CD14-positive monocyte (primary cell): Measurements from ENCODE around the gene MCOLN2. TPM values are rescaled to one million over a fixed set of nuclear protein-coding genes. Genes with fewer than 3 reads are reported as not detected.

Source experiments
- DNase-seq, 3 donors: peaks; one replicate each; pipeline ENCODE4 v3.0.0-alpha.2; 2011 to 2022
- H2AFZ ChIP-seq: 2 replicates; pipeline ENCODE4 v1.6.0; 2012; ENCODE audit warnings: mild to moderate bottlenecking, low read depth, low read length, inconsistent platforms; ENCODE audit not compliant: insufficient read depth, poor library complexity, severe bottlenecking
- H3K27ac ChIP-seq, 2 donors: 1 replicate in 1 of 2; 2 replicates in 1 of 2; pipeline ENCODE4 v1.5.1; 2012 to 2013; ENCODE audit warnings: low read length in 2 of 2, control low read depth in 1 of 2, inconsistent platforms in 1 of 2, low read depth in 1 of 2, mild to moderate bottlenecking in 1 of 2
- H3K27me3 ChIP-seq, 2 donors: one replicate each; pipeline versions ENCODE4 v1.6.0 to v1.6.1; 2011 to 2013; ENCODE audit warnings: low read length in 2 of 2; ENCODE audit not compliant: control insufficient read depth in 2 of 2, insufficient read depth in 2 of 2
- H3K36me3 ChIP-seq, 2 donors: replicated peaks in 1 of 2; 1 replicate in 1 of 2; 2 replicates in 1 of 2; pipeline versions ENCODE4 v1.5.1 to v1.6.1; 2012 to 2013; ENCODE audit warnings: low read length in 2 of 2, control low read depth in 1 of 2, inconsistent platforms in 1 of 2, mild to moderate bottlenecking in 1 of 2; ENCODE audit not compliant: insufficient read depth in 2 of 2, control insufficient read depth in 1 of 2
- H3K4me1 ChIP-seq, 2 donors: 1 replicate in 1 of 2; 2 replicates in 1 of 2; pipeline versions ENCODE4 v1.5.1 to v1.6.1; 2012 to 2013; ENCODE audit warnings: low read length in 2 of 2, control low read depth in 1 of 2, inconsistent platforms in 1 of 2, mild to moderate bottlenecking in 1 of 2, moderate library complexity in 1 of 2; ENCODE audit not compliant: insufficient read depth in 2 of 2, control insufficient read depth in 1 of 2
- H3K4me2 ChIP-seq: replicated peaks from 2 replicates; pipeline ENCODE3; 2012; ENCODE audit warnings: low read length, moderate library complexity, mild to moderate bottlenecking; ENCODE audit not compliant: poor library complexity, severe bottlenecking; ENCODE audit errors: extremely low read depth
- H3K4me3 ChIP-seq, 3 experiments: fragments of 200-600 bp in 1 of 3; sonication (generic) in 1 of 3; replicated peaks in 1 of 3; 1 replicate in 2 of 3; 2 replicates in 1 of 3; pipeline ENCODE4 v1.5.1; 2011 to 2013; ENCODE audit warnings: low read length in 3 of 3, mild to moderate bottlenecking in 3 of 3, control low read depth in 2 of 3, low read depth in 2 of 3, inconsistent platforms in 1 of 3, moderate library complexity in 1 of 3
- H3K79me2 ChIP-seq: 2 replicates; pipeline ENCODE4 v1.6.0; 2012; ENCODE audit warnings: mild to moderate bottlenecking, control low read depth, inconsistent platforms, low read length, moderate library complexity; ENCODE audit not compliant: insufficient read depth
- H3K9ac ChIP-seq: 2 replicates; pipeline ENCODE4 v1.6.0; 2017; ENCODE audit warnings: low read length, mild to moderate bottlenecking; ENCODE audit not compliant: insufficient read depth, poor library complexity, severe bottlenecking
- H3K9me3 ChIP-seq, 2 donors: replicated peaks in 1 of 2; 1 replicate in 1 of 2; 2 replicates in 1 of 2; pipeline versions ENCODE4 v1.5.1 to v1.6.1; 2012 to 2013; ENCODE audit warnings: low read length in 2 of 2, control low read depth in 1 of 2; ENCODE audit not compliant: control insufficient read depth in 1 of 2, insufficient read depth in 1 of 2
- H4K20me1 ChIP-seq: 2 replicates; pipeline ENCODE4 v1.6.0; 2012; ENCODE audit warnings: mild to moderate bottlenecking, low read length, control low read depth, moderate library complexity; ENCODE audit not compliant: insufficient read depth
- H3K27ac Mint-ChIP-seq, 7 donors: one replicate each; pipeline ENCODE4 v1.8.0; 2020; ENCODE audit warnings: mild to moderate bottlenecking in 7 of 7, mixed read lengths in 7 of 7, moderate library complexity in 6 of 7, inconsistent platforms in 2 of 7
- H3K27me3 Mint-ChIP-seq, 3 donors: one replicate each; pipeline ENCODE4 v1.8.0; 2021 to 2022; ENCODE audit warnings: low read depth in 3 of 3, mild to moderate bottlenecking in 3 of 3, mixed read lengths in 3 of 3, moderate library complexity in 3 of 3, inconsistent platforms in 1 of 3
- H3K36me3 Mint-ChIP-seq, 2 donors: one replicate each; pipeline ENCODE4 v1.8.0; 2020; ENCODE audit warnings: mixed read lengths in 2 of 2, inconsistent platforms in 1 of 2, mild to moderate bottlenecking in 1 of 2
- H3K4me1 Mint-ChIP-seq: one replicate; pipeline ENCODE4 v1.8.0; 2020; ENCODE audit warnings: mild to moderate bottlenecking, mixed read lengths
- H3K4me3 Mint-ChIP-seq, 2 donors: one replicate each; pipeline ENCODE4 v1.8.0; 2020; ENCODE audit warnings: mild to moderate bottlenecking in 2 of 2, mixed read lengths in 2 of 2, moderate library complexity in 1 of 2
- H3K9me3 Mint-ChIP-seq, 7 donors: one replicate each; pipeline ENCODE4 v1.8.0; 2020 to 2022; ENCODE audit warnings: mixed read lengths in 7 of 7, mild to moderate bottlenecking in 6 of 7, moderate library complexity in 6 of 7, inconsistent platforms in 2 of 7
- WGBS: methylation state at CpG from one replicate; pipeline ENCODE4 v1.1.5; 2013; ENCODE audit warnings: missing lambda C conversion rate; ENCODE audit not compliant: insufficient coverage; 5-methylcytosine and 5-hydroxymethylcytosine counted together
- intact Hi-C, 2 donors: fragments of 100-400 bp; cut with micrococcal nuclease; formaldehyde crosslinking; loops; one replicate each; pipeline versions ENCODE4 v1.15.0 to v1.15.1; 2023
- polyA plus RNA-seq, 3 donors: library from polyadenylated mRNA; depleted of rRNA in 1 of 3; unstranded in 2 of 3; stranded (reverse) in 1 of 3; fragments of 300-500 nt in 2 of 3; fragments of >200 nt in 1 of 3; fragmentation: Illumina TruSeq in 2 of 3; gene quantifications; 1 replicate in 2 of 3; 2 replicates in 1 of 3; pipeline ENCODE4 v1.2.3, GENCODE V29; 2012 to 2021
- TF ChIP-seq, protein P1 (sequence below): fragments of 200-600 bp; IDR thresholded peaks from one replicate; pipeline ENCODE4 v1.8.0; 2022; ENCODE audit warnings: antibody characterized with exemption, mild to moderate bottlenecking

Gene MCOLN2
- polyA plus RNA-seq, 3 donors, result 0.51 to 2.7 (median 1.1) TPM

GRCh38 chr1:85001742-85002141 lies 4.8 kb upstream of the MCOLN2 start:
- DNase-seq, result no peak
- intact Hi-C loops, result no loop called here
- H3K4me1 Mint-ChIP-seq, result peaks cover 18% of the 10 kb centered on the region
- H3K79me2 ChIP-seq, result no peaks in the 10 kb centered on the region
- H3K36me3 ChIP-seq, result no peaks in the 10 kb centered on the region
- no peak overlapping the region for H3K9ac ChIP-seq
- no peak overlapping the region for H3K4me3 ChIP-seq
- no peak overlapping the region for H3K4me3 Mint-ChIP-seq
- no peak overlapping the region for H3K27ac Mint-ChIP-seq
- no peak overlapping the region for H3K27ac ChIP-seq
- no peak overlapping the region for H2AFZ ChIP-seq
- peaks cover 7 to 28% (median 13%) of the 10 kb centered on the region in 7 donors for H3K9me3 Mint-ChIP-seq
- peaks cover 21 to 26% of the 10 kb centered on the region in 2 donors for H3K27me3 ChIP-seq
- no peaks in the 10 kb centered on the region for H4K20me1 ChIP-seq
- peaks cover 4% of the 10 kb centered on the region in 2 donors for H3K36me3 Mint-ChIP-seq
- no peak overlapping the region for H3K4me2 ChIP-seq
- TF ChIP-seq, protein P1, sequence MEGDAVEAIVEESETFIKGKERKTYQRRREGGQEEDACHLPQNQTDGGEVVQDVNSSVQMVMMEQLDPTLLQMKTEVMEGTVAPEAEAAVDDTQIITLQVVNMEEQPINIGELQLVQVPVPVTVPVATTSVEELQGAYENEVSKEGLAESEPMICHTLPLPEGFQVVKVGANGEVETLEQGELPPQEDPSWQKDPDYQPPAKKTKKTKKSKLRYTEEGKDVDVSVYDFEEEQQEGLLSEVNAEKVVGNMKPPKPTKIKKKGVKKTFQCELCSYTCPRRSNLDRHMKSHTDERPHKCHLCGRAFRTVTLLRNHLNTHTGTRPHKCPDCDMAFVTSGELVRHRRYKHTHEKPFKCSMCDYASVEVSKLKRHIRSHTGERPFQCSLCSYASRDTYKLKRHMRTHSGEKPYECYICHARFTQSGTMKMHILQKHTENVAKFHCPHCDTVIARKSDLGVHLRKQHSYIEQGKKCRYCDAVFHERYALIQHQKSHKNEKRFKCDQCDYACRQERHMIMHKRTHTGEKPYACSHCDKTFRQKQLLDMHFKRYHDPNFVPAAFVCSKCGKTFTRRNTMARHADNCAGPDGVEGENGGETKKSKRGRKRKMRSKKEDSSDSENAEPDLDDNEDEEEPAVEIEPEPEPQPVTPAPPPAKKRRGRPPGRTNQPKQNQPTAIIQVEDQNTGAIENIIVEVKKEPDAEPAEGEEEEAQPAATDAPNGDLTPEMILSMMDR, result no peak
- peaks cover 24 to 46% (median 37%) of the 10 kb centered on the region in 3 donors for H3K27me3 Mint-ChIP-seq
- H3K9me3 ChIP-seq, result peaks cover 0 to 5% of the 10 kb centered on the region in 2 donors
- H3K4me1 ChIP-seq, result peaks cover 22 to 25% of the 10 kb centered on the region in 2 donors

DNA sequence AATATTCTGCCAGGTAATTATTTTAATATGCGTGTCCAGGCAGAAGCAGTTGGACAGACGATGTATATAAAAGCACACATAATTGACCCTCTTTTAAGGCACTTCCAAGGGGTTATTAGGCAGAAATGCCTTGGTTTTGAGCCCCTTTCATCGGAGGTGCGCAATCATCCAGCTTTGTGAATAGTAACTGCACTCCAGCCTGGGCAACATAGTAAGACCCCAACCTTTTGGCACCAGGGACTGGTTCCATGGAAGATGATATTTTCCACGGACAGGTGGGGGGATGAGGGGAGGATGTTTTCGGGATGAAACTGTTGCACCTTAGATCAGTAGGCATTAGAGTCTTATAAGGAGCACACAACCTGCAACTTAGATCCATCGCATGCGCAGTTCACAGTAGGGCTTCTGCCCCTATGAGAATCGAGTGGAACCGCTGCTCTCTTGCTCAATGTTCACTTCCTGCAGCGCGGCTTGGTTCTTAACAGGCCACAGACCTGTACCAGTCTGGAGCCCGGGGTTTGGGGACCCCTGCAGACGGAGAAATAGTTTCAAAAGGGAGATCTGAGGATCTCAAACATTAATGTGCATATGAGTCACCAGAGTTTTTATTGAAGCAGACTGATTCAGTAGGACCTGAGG lies 1.8 kb upstream of the MCOLN2 start:
- H2AFZ ChIP-seq, result peak overlapping the region; percentile 89
- WGBS, result 16% methylated on average over 12 of the region's 14 CpGs
- H3K79me2 ChIP-seq, result no peaks in the 10 kb centered on the region
- Mint-ChIP-seq H3K27me3 (peaks cover 32 to 51% (median 44%) of the 10 kb centered on the region in 3 donors), H3K4me3 (peak overlapping the region; percentile 83 to 98), H3K4me1 (peaks cover 38% of the 10 kb centered on the region), H3K36me3 (peaks cover 4% of the 10 kb centered on the region in 2 donors), H3K9me3 (peaks cover 0 to 14% (median 3%) of the 10 kb centered on the region in 7 donors), H3K27ac (no peak overlapping the region)
- peaks cover 0 to 5% of the 10 kb centered on the region in 2 donors for H3K9me3 ChIP-seq
- H3K27me3 ChIP-seq, result peaks cover 21 to 31% of the 10 kb centered on the region in 2 donors
- peak overlapping the region in 1 of 3 experiments; percentile 87 for H3K4me3 ChIP-seq
- DNase-seq, result peak in 2 of 3 donors; percentile 35 to 55
- H4K20me1 ChIP-seq, result no peaks in the 10 kb centered on the region
- peak overlapping the region; percentile 91 for H3K4me2 ChIP-seq
- H3K36me3 ChIP-seq, result no peaks in the 10 kb centered on the region
- no peak overlapping the region for H3K27ac ChIP-seq
- H3K4me1 ChIP-seq, result peaks cover 40 to 44% of the 10 kb centered on the region in 2 donors
- TF ChIP-seq, protein P1, result no peak
- no peak overlapping the region for H3K9ac ChIP-seq
- intact Hi-C loops, result no loop called here
